Dendritic cell treated with granulocyte-macrophage colony-stimulating factor and Interleukin-4, amounts not matched to agents 40 ng/mL and 50 ng/mL, for 4 days (primary cell): ENCODE results near the gene OLA1.

Experiments
- H3K27ac Mint-ChIP-seq: one replicate; pipeline ENCODE4 v1.8.0; 2022; ENCODE audit warnings: mild to moderate bottlenecking, mixed read lengths
- H3K27me3 Mint-ChIP-seq: one replicate; pipeline ENCODE4 v1.8.0; 2022; ENCODE audit warnings: mild to moderate bottlenecking, mixed read lengths
- H3K36me3 Mint-ChIP-seq: one replicate; pipeline ENCODE4 v1.8.0; 2022; ENCODE audit warnings: low read depth, mixed read lengths
- H3K4me1 Mint-ChIP-seq: one replicate; pipeline ENCODE4 v1.8.0; 2022; ENCODE audit warnings: low read depth, mixed read lengths
- H3K4me3 Mint-ChIP-seq: one replicate; pipeline ENCODE4 v1.8.0; 2022; ENCODE audit warnings: mild to moderate bottlenecking, moderate library complexity, mixed read lengths
- H3K9me3 Mint-ChIP-seq: one replicate; pipeline ENCODE4 v1.8.0; 2022; ENCODE audit warnings: mixed read lengths
- intact Hi-C: fragments of 100-400 bp; cut with micrococcal nuclease; formaldehyde crosslinking; loops from one replicate; pipeline ENCODE4 v1.15.0; 2022

OLA1 gene

GRCh38 chr2:174112073-174112472, 136.3 kb downstream of the OLA1 start:
- H3K4me3 Mint-ChIP-seq: no peak overlapping the region
- H3K9me3 Mint-ChIP-seq: no peaks in the 10 kb centered on the region
- peaks cover 17% of the 10 kb centered on the region for H3K36me3 Mint-ChIP-seq
- H3K27me3 Mint-ChIP-seq: no peaks in the 10 kb centered on the region
- H3K27ac Mint-ChIP-seq: no peak overlapping the region
- H3K4me1 Mint-ChIP-seq: peaks cover 7% of the 10 kb centered on the region
- intact Hi-C loops: no loop called here

- Mint-ChIP-seq H3K36me3 (peaks cover 5% of the 10 kb centered on the region), H3K9me3 (no peaks in the 10 kb centered on the region), H3K4me3 (no peak overlapping the region), H3K27me3 (no peaks in the 10 kb centered on the region), H3K4me1 (peaks cover 10% of the 10 kb centered on the region), H3K27ac (no peak overlapping the region)
- intact Hi-C loops: no loop called here
Measured at GRCh38 chr2:174108579-174108978, 139.8 kb downstream of the OLA1 start.

- H3K9me3 Mint-ChIP-seq: no peaks in the 10 kb centered on the region
- H3K36me3 Mint-ChIP-seq: peaks cover 12% of the 10 kb centered on the region
- no peak overlapping the region for H3K27ac Mint-ChIP-seq
- no peaks in the 10 kb centered on the region for H3K27me3 Mint-ChIP-seq
- intact Hi-C loops: no loop called here
- H3K4me1 Mint-ChIP-seq: peaks cover 5% of the 10 kb centered on the region
- H3K4me3 Mint-ChIP-seq: no peak overlapping the region
Measured at GRCh38 chr2:174106736-174107135, 141.6 kb downstream of the OLA1 start.

- Mint-ChIP-seq H3K4me3 (no peak overlapping the region), H3K27ac (no peak overlapping the region), H3K9me3 (no peaks in the 10 kb centered on the region), H3K27me3 (no peaks in the 10 kb centered on the region), H3K4me1 (peaks cover 5% of the 10 kb centered on the region), H3K36me3 (peaks cover 6% of the 10 kb centered on the region)
- intact Hi-C loops: no loop called here
Measured at GRCh38 chr2:174094542-174094941, 153.8 kb downstream of the OLA1 start.

- no peak overlapping the region for H3K4me3 Mint-ChIP-seq
- H3K27ac Mint-ChIP-seq: no peak overlapping the region
- H3K9me3 Mint-ChIP-seq: no peaks in the 10 kb centered on the region
- H3K36me3 Mint-ChIP-seq: peaks cover 11% of the 10 kb centered on the region
- intact Hi-C loops: no loop called here
- no peaks in the 10 kb centered on the region for H3K27me3 Mint-ChIP-seq
- peaks cover 3% of the 10 kb centered on the region for H3K4me1 Mint-ChIP-seq
Measured at GRCh38 chr2:174090476-174090875, 157.9 kb downstream of the OLA1 start.

GRCh38 chr2:174088706-174089460, 159.4 kb downstream of the OLA1 start:
- Mint-ChIP-seq H3K36me3 (peaks cover 6% of the 10 kb centered on the region), H3K27ac (no peak overlapping the region), H3K4me3 (no peak overlapping the region), H3K9me3 (no peaks in the 10 kb centered on the region), H3K27me3 (no peaks in the 10 kb centered on the region), H3K4me1 (no peaks in the 10 kb centered on the region)
- intact Hi-C loops: loop anchor here (10.0 kb wide), 1 partner anchor 684 kb away; no protein-coding TSS in a partner anchor

GRCh38 chr2:174086708-174087107, 161.6 kb downstream of the OLA1 start:
- Mint-ChIP-seq H3K9me3 (no peaks in the 10 kb centered on the region), H3K27ac (no peak overlapping the region), H3K27me3 (no peaks in the 10 kb centered on the region), H3K4me1 (no peaks in the 10 kb centered on the region), H3K4me3 (no peak overlapping the region), H3K36me3 (peaks cover 6% of the 10 kb centered on the region)
- intact Hi-C loops: loop anchor here (10.0 kb wide), 1 partner anchor 682 kb away; no protein-coding TSS in a partner anchor

GRCh38 chr2:174085781-174086180, 162.6 kb downstream of the OLA1 start:
- Mint-ChIP-seq H3K36me3 (peaks cover 10% of the 10 kb centered on the region), H3K4me3 (no peak overlapping the region), H3K9me3 (no peaks in the 10 kb centered on the region), H3K27ac (no peak overlapping the region), H3K27me3 (no peaks in the 10 kb centered on the region), H3K4me1 (no peaks in the 10 kb centered on the region)
- intact Hi-C loops: loop anchor here (10.0 kb wide), 1 partner anchor 681 kb away; no protein-coding TSS in a partner anchor

GRCh38 chr2:174083843-174084458, 164.4 kb downstream of the OLA1 start:
- intact Hi-C loops: loop anchor here (10.0 kb wide), 1 partner anchor 679 kb away; no protein-coding TSS in a partner anchor
- Mint-ChIP-seq H3K27ac (no peak overlapping the region), H3K4me3 (no peak overlapping the region), H3K9me3 (no peaks in the 10 kb centered on the region), H3K4me1 (no peaks in the 10 kb centered on the region), H3K36me3 (peaks cover 10% of the 10 kb centered on the region), H3K27me3 (no peaks in the 10 kb centered on the region)

GRCh38 chr2:174080672-174081121, 167.6 kb downstream of the OLA1 start:
- no peaks in the 10 kb centered on the region for H3K9me3 Mint-ChIP-seq
- no peak overlapping the region for H3K4me3 Mint-ChIP-seq
- H3K36me3 Mint-ChIP-seq: peaks cover 12% of the 10 kb centered on the region
- no peaks in the 10 kb centered on the region for H3K27me3 Mint-ChIP-seq
- no peaks in the 10 kb centered on the region for H3K4me1 Mint-ChIP-seq
- no peak overlapping the region for H3K27ac Mint-ChIP-seq
- intact Hi-C loops: loop anchor here (10.0 kb wide), 1 partner anchor 676 kb away; no protein-coding TSS in a partner anchor

- Mint-ChIP-seq H3K4me1 (no peaks in the 10 kb centered on the region), H3K27ac (no peak overlapping the region), H3K27me3 (no peaks in the 10 kb centered on the region), H3K9me3 (no peaks in the 10 kb centered on the region), H3K4me3 (no peak overlapping the region), H3K36me3 (peaks cover 28% of the 10 kb centered on the region)
- intact Hi-C loops: no loop called here
Measured at GRCh38 chr2:174078275-174078674, 170.1 kb downstream of the OLA1 start.

- H3K9me3 Mint-ChIP-seq: no peaks in the 10 kb centered on the region
- H3K27ac Mint-ChIP-seq: no peak overlapping the region
- H3K27me3 Mint-ChIP-seq: no peaks in the 10 kb centered on the region
- intact Hi-C loops: no loop called here
- no peak overlapping the region for H3K4me3 Mint-ChIP-seq
- H3K36me3 Mint-ChIP-seq: peaks cover 28% of the 10 kb centered on the region
- H3K4me1 Mint-ChIP-seq: peaks cover 11% of the 10 kb centered on the region
Measured at GRCh38 chr2:174076975-174077374, 171.4 kb downstream of the OLA1 start.

- Mint-ChIP-seq H3K27ac (no peak overlapping the region), H3K9me3 (no peaks in the 10 kb centered on the region), H3K4me3 (no peak overlapping the region), H3K4me1 (peaks cover 12% of the 10 kb centered on the region), H3K36me3 (peaks cover 27% of the 10 kb centered on the region), H3K27me3 (no peaks in the 10 kb centered on the region)
- intact Hi-C loops: no loop called here
Measured at GRCh38 chr2:174076040-174076439, 172.3 kb downstream of the OLA1 start.

- Mint-ChIP-seq H3K27me3 (no peaks in the 10 kb centered on the region), H3K9me3 (no peaks in the 10 kb centered on the region)
Measured at GRCh38 chr2:174074831-174075230, 173.5 kb downstream of the OLA1 start.

More at GRCh38 chr2:174074831-174075230, 173.5 kb downstream of the OLA1 start:
- H3K27ac Mint-ChIP-seq: no peak overlapping the region
- peaks cover 12% of the 10 kb centered on the region for H3K4me1 Mint-ChIP-seq
- H3K36me3 Mint-ChIP-seq: peaks cover 21% of the 10 kb centered on the region
- intact Hi-C loops: no loop called here
- H3K4me3 Mint-ChIP-seq: no peak overlapping the region
